GM18508 (cell line): ENCODE data around the gene MYRIP.

ENCODE experiments used
- ATAC-seq: cut with Tn5 transposase; IDR thresholded peaks from one replicate; pipeline ENCODE4 v1.9.1; 2021; ENCODE audit warnings: moderate number of reproducible peaks; ENCODE audit not compliant: insufficient read depth, unreplicated experiment

The MYRIP gene

DNA sequence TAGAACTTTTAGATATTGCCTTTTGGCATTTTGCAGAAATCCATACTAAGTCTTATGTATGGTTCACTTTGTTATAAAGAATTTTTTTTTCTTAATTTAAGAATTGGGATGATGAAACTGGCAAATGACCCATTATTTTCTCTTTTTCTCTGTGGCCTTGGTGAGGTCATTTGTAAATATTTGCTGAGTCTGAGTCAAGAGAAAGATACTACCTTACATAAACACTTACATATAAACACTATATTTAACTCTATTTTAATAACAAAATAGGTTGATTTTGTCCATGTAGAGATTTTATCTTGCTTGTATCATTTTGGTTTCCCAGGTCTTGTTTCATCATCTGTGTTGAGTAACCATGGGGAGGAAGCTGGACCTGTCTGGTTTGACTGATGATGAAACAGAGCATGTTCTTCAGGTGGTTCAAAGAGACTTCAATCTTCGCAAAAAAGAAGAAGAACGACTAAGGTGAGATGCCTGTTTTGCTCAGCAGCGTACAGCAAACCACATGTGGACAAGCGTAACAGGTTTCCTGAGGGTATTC is 91.1 kb downstream of the MYRIP start:
- ATAC-seq, result no peak

DNA sequence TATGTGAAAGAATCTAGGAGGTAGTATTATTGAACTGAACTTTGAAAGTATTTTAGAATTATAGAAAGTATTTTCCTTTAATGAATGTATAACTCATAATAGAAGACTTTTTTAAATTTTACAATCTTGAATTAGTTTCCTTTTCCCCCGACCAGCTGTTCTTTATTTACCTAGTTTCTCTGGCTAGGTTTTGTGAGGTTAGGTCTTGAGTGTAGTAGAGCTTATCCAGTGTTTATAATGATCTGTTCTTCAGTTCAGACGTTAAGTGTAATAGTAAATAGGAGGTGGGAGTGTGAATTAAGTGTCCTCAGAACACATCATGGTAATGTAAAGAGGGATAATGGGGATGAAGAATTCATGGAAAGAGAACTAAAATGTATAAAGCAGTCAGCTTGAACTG is 93.8 kb downstream of the MYRIP start:
- ATAC-seq, result no peak

DNA sequence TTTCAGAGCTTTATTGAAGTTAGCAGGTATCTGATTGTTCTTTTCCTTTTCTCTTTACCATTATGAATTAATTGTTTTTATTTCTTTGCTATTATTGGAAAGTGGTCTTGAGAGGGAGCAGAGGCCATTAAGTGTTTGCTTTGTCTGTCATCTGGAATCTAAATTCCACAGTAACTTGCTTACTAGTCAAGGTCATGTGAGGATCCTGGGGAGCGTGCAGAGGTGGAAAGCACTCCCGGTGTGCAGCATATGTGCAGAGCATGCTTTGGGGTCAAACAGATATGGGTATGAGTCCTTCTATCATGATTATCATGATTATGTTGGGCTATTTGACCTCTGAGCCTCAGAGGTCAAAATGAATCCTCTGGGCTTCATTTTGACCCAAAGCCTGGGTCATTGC is 96.4 kb downstream of the MYRIP start:
- ATAC-seq, result no peak

DNA sequence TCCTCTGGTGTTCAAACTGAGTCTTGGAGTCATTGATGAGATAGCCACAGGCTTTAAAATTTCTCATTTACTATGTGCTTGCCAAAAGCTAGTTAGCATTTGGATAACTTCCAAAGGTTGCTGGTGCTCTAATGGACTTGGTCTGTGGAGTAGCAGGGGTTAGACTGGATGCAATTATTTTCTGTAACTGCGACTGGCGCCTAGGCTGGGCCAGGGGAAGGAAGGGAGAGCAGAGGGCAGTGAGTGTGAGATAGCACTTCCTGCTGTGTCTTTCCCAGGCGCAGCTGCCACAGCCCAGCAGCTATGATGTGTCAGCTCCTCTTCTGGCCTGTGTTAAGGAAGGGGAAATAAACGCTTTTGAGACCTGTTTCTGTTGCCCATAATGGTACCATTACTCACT is 98.6 kb downstream of the MYRIP start:
- ATAC-seq, result no peak

DNA sequence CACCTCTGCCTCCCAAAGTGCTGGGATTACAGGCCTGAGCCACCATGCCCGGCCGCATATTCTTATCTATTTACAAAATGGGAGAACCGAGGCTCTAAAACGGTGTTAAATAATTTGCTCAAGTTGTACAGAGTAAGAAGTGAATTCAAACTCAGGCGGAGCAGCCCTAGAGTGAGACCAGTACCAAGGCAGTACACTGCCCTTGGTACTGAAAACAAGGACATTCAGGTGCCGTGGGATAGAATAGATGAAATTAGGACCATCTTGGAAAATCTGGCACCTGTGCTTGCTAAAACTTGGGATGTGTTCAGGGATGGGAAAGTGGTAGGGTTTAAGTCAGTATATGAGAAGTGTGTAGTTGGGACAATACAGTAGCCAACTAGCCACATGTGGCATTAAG is 100.7 kb downstream of the MYRIP start:
- ATAC-seq, result no peak

DNA sequence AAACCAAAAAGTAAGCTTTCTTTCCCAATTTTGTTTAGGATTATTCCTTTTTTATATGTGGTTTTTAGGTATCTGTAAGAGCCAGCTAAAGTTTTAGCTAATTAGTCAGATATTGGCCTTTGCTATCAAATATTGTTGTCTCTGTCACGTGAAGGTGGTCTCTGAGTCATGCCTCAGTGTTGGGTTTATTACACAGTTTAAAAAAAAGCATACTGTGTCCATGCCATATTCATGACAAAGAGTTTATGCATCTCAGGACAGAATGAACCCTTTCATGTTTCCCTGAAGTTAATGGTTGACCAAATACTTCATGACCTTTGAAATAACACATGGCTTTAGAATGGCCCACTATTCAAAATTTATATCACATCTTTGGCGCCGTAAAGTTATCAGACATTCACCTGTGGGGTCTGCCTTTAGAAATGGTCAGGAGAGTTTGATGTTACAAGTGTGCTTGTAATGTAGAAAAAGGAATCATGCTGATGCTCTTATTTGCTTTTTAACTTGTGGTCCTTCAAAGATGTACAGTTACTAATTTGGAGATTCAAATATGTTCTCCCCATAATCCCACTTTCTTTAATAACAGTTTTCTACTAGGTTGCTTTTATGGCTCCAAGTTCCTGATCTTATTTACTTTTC is 101.5 kb downstream of the MYRIP start:
- ATAC-seq, result no peak

- ATAC-seq, result no peak
These were observed 102.3 kb downstream of the MYRIP start for GRCh38 chr3:39911465-39912309.

DNA sequence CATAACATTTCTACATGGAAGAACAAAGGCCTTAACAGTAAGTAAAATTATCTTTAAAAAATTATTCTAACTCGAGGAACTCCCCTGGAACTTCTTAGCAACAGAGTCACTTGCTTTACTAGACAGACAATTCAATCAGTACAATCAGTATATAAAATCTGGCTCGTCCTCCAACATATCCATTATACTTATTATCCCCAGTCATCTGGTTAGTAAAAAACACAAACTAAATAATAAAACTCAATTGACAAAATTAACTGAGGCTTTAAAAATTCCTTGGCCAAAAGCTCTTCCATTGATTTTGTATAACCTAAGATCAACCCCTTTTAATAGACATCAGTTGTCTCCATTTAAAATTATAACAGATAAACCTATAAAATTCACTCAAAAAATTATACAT is 105.6 kb downstream of the MYRIP start:
- ATAC-seq, result no peak

GRCh38 chr3:39917065-39917773 is 107.8 kb downstream of the MYRIP start:
- peak; percentile 94 for ATAC-seq

- no peak for ATAC-seq
These were observed 109.9 kb downstream of the MYRIP start for GRCh38 chr3:39919281-39919680.

- ATAC-seq, result no peak
These were observed 110.9 kb downstream of the MYRIP start for GRCh38 chr3:39920271-39920670.

DNA sequence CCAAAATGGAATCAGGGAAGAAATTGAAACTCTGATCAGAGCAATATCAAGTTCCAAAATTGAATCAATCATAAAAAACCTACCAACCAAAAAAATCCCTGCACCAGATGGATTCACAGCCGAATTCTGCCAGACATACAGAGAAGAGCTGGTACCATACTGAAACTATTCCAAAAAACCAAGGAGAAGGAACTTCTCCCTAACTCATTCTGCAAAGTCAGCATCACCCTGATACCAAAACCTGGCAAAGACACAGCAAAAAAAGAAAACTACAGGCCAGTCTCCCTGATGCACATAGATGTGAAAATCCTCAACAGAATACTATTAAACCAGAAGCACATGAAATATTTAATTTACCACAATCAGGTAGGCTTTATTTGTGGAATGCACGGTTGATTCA is 118.1 kb downstream of the MYRIP start:
- ATAC-seq, result no peak

GRCh38 chr3:39933986-39934693 is 124.7 kb downstream of the MYRIP start:
- no peak for ATAC-seq

DNA sequence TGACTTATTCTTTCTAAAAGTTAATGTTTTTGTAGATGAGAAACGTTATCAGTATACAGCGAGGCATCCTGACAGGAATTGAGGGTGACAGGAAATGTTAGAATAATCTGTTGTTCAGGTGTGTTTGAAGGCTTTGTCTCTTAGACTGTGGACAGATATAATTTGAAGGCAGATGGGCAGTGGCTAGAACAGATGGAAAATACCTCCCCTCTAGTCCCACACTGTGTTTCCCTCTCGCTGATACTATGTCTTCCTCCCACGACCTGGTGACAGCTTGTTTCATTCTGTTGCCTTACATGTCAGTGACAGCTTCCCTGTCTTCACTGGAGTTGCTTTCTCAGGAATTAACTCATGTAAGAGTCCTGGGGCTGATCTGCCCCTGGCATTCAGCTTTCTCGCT is 125.3 kb downstream of the MYRIP start:
- ATAC-seq, result no peak

DNA sequence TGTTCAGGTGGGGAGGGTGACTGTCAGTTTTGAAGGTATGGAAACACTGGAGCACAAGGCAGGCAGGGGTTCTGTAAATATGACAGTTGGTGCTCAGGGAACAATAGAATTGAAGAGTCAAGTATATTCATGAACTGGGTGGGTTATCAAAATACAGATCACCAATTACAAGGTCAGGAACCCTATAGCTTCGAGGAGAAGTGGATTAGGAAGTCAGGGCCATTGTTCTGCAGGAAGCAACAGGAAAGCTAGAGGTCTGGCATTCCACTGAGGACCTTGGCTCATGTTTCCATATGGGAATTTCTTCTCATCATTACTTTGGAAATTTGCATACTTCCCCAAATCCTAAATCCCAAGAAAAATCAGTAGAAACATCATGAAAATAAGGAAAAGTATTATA is 125.9 kb downstream of the MYRIP start:
- no peak for ATAC-seq

DNA sequence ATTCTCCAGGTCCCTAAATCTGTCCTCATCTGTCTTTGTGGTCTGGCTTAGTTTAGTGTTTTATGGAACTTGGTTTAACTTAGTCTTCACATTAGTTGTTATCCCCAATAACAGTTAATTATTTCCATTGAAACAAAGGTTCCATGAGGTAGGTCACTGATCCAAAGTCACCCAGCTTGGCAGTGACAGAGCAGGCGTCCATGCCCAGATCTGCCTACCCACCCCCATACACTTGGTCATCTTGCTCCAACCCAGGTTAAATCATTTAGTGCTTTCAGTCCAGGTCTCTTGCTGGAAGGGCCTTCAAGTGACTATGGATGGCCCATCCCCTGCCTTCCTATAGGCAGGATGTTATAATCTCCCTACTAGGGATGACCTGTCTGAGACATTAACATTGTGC is 127.4 kb downstream of the MYRIP start:
- no peak for ATAC-seq

- ATAC-seq, result no peak
These were observed 127.9 kb downstream of the MYRIP start for GRCh38 chr3:39937315-39937714.

DNA sequence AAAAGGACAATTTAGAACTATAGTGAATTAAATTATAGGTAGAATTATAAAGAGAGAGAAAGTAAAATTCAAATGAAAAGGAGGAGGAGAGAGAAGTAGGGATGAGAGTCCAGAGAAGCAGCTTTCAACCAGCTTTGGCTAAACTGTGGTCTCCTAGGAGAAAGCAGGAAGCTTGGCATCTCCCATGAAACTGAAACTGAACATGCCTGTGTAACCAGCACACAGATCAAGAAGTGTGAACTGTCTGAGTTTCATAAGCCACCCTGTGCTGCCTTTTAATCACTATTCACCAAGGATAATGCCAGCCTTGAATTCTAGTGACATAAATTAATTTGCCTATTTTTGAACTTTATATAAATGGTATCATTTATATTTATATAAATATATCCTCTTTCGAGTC is 128.5 kb downstream of the MYRIP start:
- no peak for ATAC-seq

DNA sequence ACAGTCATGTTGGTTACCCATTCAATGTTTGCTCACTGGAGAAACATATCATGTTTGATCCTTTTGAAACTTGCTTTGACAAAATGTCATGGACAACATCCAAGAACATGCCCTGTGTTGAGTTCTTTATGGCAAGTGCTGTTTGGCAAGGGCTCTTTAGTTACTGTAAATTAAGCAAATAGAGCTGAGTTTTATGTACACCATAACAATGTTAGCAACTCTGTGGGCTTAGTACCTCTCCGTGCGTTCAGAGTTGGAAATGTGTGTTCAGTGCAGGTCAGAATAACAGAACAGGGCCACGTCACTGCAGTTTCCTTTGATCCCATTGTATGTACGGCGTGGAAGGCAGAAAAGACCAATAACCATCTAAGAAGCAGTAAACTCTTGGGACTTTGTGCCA is 132.5 kb downstream of the MYRIP start:
- no peak for ATAC-seq

DNA sequence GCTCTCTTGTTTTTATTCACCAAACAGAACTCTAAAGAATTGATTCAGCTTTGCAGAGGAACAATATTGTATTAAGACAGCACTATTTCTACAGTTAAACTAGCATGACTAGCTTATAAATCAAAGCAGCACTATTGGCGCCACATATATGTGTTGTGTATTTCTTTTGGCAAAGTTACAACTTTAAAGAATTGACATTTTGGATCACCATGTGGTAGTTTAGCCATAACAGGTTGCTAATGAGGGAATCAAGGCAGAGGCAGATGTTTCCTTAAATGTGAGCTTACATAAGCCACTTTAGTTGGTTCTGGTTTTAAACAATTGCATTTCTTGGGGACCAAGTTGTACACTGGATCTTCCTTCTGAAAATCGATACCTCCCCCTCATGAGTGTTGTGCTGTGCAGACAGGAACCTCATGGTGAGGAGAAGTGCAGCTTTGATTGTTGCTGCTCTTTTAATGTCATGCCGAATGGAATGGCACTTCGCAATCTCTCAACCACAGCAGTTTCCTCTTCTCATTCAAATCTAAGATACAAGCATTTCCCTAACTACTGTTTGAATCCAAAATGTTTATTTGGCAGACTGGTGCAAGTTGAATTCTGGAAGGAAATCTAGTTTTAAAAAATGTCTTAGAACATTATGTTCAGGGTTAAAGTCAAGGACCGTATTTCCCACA is 151.2 kb downstream of the MYRIP start:
- ATAC-seq, result no peak
